A673 (cell line): Measurements from ENCODE around the gene P2RX2. TPM values are rescaled to one million over a fixed set of nuclear protein-coding genes. Genes with fewer than 3 reads are reported as not detected.

Experiments used
- BruUV-seq: library from RNA; stranded (reverse); fragments of 400-500 nt; replicated peaks from 2 replicates; lab custom pipeline; 2021; lab: Mats Ljungman, UMichigan
- CTCF ChIA-PET: fragments of 300-600 bp; sonication (Branson Sonifier 250); formaldehyde crosslinking; loops from one replicate; lab custom pipeline; 2022; ENCODE audit warnings: antibody characterized with exemption; lab: Charles Lee
- POLR2A ChIA-PET: fragments of 300-600 bp; sonication (Branson Sonifier 250); formaldehyde crosslinking; loops from one replicate; lab custom pipeline; 2022; ENCODE audit warnings: antibody characterized with exemption; ENCODE audit not compliant: low non-redundant PET; lab: Charles Lee
- DNase-seq: peaks from one replicate; pipeline ENCODE4 v3.0.0-alpha.2; 2015; ENCODE audit warnings: low spot score
- H3K27ac ChIP-seq: fragments of 200-600 bp; sonication (generic); 2 replicates; pipeline ENCODE4 v1.5.1; 2016; ENCODE audit warnings: mixed run types, low read depth, mild to moderate bottlenecking, mixed read lengths, antibody characterized with exemption, low read length; ENCODE audit not compliant: poor library complexity, severe bottlenecking
- H3K27me3 ChIP-seq: fragments of 200-600 bp; sonication (generic); replicated peaks from 2 replicates; pipeline ENCODE4 v1.6.1; 2017; ENCODE audit warnings: mixed run types, low read depth, mild to moderate bottlenecking, mixed read lengths, antibody characterized with exemption, low read length; ENCODE audit not compliant: insufficient read depth, poor library complexity
- H3K36me3 ChIP-seq: fragments of 200-600 bp; sonication (generic); 2 replicates; pipeline ENCODE4 v1.6.1; 2016; ENCODE audit warnings: mixed run types, mild to moderate bottlenecking, mixed read lengths, antibody characterized with exemption, low read length; ENCODE audit not compliant: insufficient read depth, poor library complexity, severe bottlenecking
- H3K4me1 ChIP-seq: fragments of 200-600 bp; sonication (generic); 2 replicates; pipeline ENCODE4 v1.6.1; 2017; ENCODE audit warnings: mixed run types, mild to moderate bottlenecking, mixed read lengths, antibody characterized with exemption, low read length; ENCODE audit not compliant: insufficient read depth, poor library complexity, severe bottlenecking
- H3K4me3 ChIP-seq: fragments of 200-600 bp; sonication (generic); 2 replicates; pipeline ENCODE4 v1.5.1; 2016; ENCODE audit warnings: low read depth, mixed run types, mild to moderate bottlenecking, mixed read lengths, low read length; ENCODE audit not compliant: poor library complexity, severe bottlenecking
- H3K9me3 ChIP-seq: fragments of 200-600 bp; sonication (generic); 2 replicates; pipeline ENCODE4 v1.6.1; 2016; ENCODE audit warnings: mixed run types, low read depth, mild to moderate bottlenecking, mixed read lengths, antibody characterized with exemption, low read length; ENCODE audit not compliant: poor library complexity, severe bottlenecking
- CTCF ChIP-seq: fragments of 300-800, 200-600 bp; sonication (generic); conservative IDR thresholded peaks from 2 replicates; pipeline ENCODE4 v1.5.1; 2017; ENCODE audit warnings: low read depth, mild to moderate bottlenecking, antibody characterized with exemption, low read length, moderate library complexity, mixed read lengths
- EZH2 ChIP-seq: fragments of 200-600 bp; sonication (generic); IDR thresholded peaks from 2 replicates; pipeline ENCODE4 v1.6.1; 2017; ENCODE audit warnings: borderline replicate concordance, low read depth, mild to moderate bottlenecking, mixed read lengths, antibody characterized with exemption, low read length; ENCODE audit not compliant: poor library complexity, severe bottlenecking
- intact Hi-C: fragments of 100-400 bp; cut with micrococcal nuclease; formaldehyde crosslinking; loops from one replicate; pipeline ENCODE4 v1.10.0; 2022; ENCODE audit not compliant: unreplicated experiment
- total RNA-seq: library from RNA; stranded (reverse); gene quantifications from 2 replicates; pipeline ENCODE4 v1.2.3, GENCODE V29; 2021

P2RX2 gene
- total RNA-seq, 1 experiment from 2014 or later = not detected

DNA sequence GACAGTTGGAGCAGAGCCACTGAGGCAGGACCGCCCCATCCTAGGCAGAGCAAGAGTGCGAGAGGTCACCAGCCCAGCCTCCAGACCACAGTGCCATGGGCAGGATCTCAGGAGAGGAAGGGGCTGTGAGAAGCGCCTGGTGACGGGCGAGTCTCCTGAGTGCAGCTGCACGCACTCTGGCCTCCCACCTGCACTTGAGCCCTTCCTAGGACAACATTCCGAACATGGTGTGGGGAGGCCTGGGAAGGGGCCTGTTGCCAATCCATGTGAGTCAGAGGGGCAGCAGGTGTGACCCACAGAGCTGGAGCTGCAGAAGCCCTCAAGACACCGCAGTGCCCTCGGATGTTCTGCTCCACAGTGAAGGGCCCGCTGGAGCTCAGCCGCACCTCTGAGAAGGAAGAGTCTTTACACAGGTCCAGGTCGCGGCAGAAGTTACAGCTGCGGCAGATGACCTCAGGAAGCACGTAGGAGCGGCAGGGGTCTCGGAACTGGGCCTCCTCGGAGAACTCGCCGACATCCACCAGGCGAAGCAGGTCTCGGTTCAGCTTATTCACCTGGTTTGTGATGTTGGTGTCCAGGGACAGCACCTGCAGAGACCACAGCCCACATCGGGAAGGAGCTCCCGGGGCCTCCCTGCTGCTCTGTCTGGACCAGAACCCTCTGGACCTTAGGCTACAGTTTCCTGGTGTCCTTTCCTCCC, 7.3 kb downstream of the P2RX2 start:
- peaks cover 53% of the 10 kb centered on the region for H3K36me3 ChIP-seq
- no peak for TF ChIP-seq EZH2
- TF ChIP-seq CTCF = no peak
- no peak overlapping the region for H3K27ac ChIP-seq
- H3K9me3 ChIP-seq = no peaks in the 10 kb centered on the region
- ChIA-PET CTCF (no interaction called here), POLR2A (no interaction called here)
- H3K27me3 ChIP-seq = no peaks in the 10 kb centered on the region
- no peak overlapping the region for H3K4me3 ChIP-seq
- intact Hi-C loops = no loop called here
- DNase-seq = no peak
- peaks cover 22% of the 10 kb centered on the region for H3K4me1 ChIP-seq
- no TSS peak for BruUV-seq

GRCh38 chr12:132629330-132629729, 10.8 kb downstream of the P2RX2 start:
- H3K27me3 ChIP-seq = no peaks in the 10 kb centered on the region
- H3K36me3 ChIP-seq = peaks cover 79% of the 10 kb centered on the region
- intact Hi-C loops = no loop called here
- CTCF ChIA-PET = no interaction called here
- no peak overlapping the region for H3K27ac ChIP-seq
- no peak overlapping the region for H3K4me3 ChIP-seq
- peaks cover 1% of the 10 kb centered on the region for H3K4me1 ChIP-seq
- POLR2A ChIA-PET = no interaction called here
- H3K9me3 ChIP-seq = no peaks in the 10 kb centered on the region
- BruUV-seq = no TSS peak
- no peak for DNase-seq
- TF ChIP-seq EZH2 (no peak), CTCF (no peak)

DNA sequence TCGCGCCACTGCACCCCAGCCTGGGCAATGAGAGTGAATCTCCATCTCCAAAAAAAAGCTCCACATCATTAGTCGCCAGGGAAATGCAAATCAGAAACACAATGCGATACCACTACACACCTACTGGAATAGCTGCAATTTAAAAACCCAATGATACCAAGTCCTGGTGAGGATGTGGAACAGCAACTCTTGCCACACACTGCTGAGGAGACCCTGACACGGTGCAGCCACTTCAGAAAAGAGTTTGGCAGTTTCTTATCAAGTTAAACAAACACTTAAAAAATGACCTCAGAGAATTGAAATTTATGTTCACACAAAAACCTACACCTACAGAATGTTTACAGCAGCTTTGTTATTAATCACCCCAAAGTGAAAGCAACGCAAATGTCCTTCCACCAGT, 12.1 kb downstream of the P2RX2 start:
- no peaks in the 10 kb centered on the region for H3K27me3 ChIP-seq
- TF ChIP-seq CTCF = no peak
- TF ChIP-seq EZH2 = no peak
- intact Hi-C loops = no loop called here
- no peaks in the 10 kb centered on the region for H3K9me3 ChIP-seq
- peaks cover 80% of the 10 kb centered on the region for H3K36me3 ChIP-seq
- ChIA-PET CTCF (no interaction called here), POLR2A (no interaction called here)
- H3K4me1 ChIP-seq = no peaks in the 10 kb centered on the region
- no peak overlapping the region for H3K4me3 ChIP-seq
- no TSS peak for BruUV-seq
- DNase-seq = no peak
- no peak overlapping the region for H3K27ac ChIP-seq
